Transverse colon (tissue), 3 donors: ENCODE measurements around the gene SNTG2.

Source experiments
- EP300 ChIP-seq: sonication (generic); formaldehyde crosslinking; IDR thresholded peaks from one replicate; pipeline ENCODE4 v1.6.1; 2017; ENCODE audit warnings: antibody characterized with exemption, low read depth
- POLR2A ChIP-seq: fragments of 450-650 bp; IDR thresholded peaks from one replicate; pipeline ENCODE4 v1.6.1; 2016; ENCODE audit warnings: antibody characterized with exemption, mild to moderate bottlenecking, moderate library complexity
- POLR2AphosphoS5 ChIP-seq, 3 donors: sonication (generic); formaldehyde crosslinking; IDR thresholded peaks; one replicate each; pipeline ENCODE4 v1.6.1; 2016; ENCODE audit warnings: antibody characterized with exemption in 3 of 3

DNA sequence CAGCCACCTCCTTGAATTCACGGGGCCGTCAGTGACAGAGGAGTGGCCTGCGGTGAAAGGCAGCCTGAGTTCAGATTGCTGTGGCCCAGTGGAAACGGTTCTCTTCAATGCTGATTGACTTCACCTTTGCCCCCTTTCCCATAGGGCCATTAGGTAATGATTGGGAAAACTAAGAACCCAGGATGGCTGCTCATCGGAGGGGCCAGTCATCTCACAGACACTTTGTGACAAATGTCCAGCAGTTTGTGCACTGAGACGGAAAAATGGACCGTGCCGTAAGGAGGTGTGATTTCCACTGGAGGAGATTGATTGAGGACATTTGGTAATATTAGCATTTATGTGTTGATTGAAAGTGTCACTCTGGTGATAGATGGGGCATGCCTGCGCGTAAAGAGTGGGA, 402.9 kb downstream of the SNTG2 start:
- TF ChIP-seq EP300 (no peak), POLR2AphosphoS5 (IDR thresholded peaks at IDR 0.05) (no peak), POLR2A (no peak)
